ENCODE results near the gene CARM1. TPM values are rescaled to one million over a fixed set of nuclear protein-coding genes. Genes with fewer than 3 reads are reported as not detected.

CARM1 gene
- total RNA-seq, 1 experiment from 2014 or later: 24.2 TPM

- no peaks in the 10 kb centered on the region for H3K9me3 ChIP-seq (replicated peaks)
- no peak overlapping the region for H3K27ac ChIP-seq
- no peaks in the 10 kb centered on the region for H3K27me3 ChIP-seq (replicated peaks)
- no peak overlapping the region for H3K4me3 ChIP-seq
- peaks cover 70% of the 10 kb centered on the region for H3K36me3 ChIP-seq
- DNase-seq (ENCODE audit: low read depth in 1 of 2, low spot score in 2 of 2): no peak
- peaks cover 11% of the 10 kb centered on the region for H3K4me1 ChIP-seq (replicated peaks)
Measured at GRCh38 chr19:10918359-10918758, 47.0 kb downstream of the CARM1 start.

GRCh38 chr19:10919352-10920287 is 48.3 kb downstream of the CARM1 start:
- Histone ChIP-seq H3K27me3 (replicated peaks) (no peaks in the 10 kb centered on the region), H3K27ac (no peak overlapping the region), H3K9me3 (replicated peaks) (no peaks in the 10 kb centered on the region), H3K4me3 (no peak overlapping the region), H3K4me1 (replicated peaks) (peaks cover 11% of the 10 kb centered on the region), H3K36me3 (peaks cover 70% of the 10 kb centered on the region)
- DNase-seq (ENCODE audit: low read depth in 1 of 2, low spot score in 2 of 2): no peak

GRCh38 chr19:10920288-10920655 is 48.9 kb downstream of the CARM1 start:
- Histone ChIP-seq H3K36me3 (peaks cover 72% of the 10 kb centered on the region), H3K27me3 (replicated peaks) (no peaks in the 10 kb centered on the region), H3K4me3 (no peak overlapping the region), H3K4me1 (replicated peaks) (peaks cover 7% of the 10 kb centered on the region), H3K27ac (no peak overlapping the region), H3K9me3 (replicated peaks) (no peaks in the 10 kb centered on the region)
- no peak for DNase-seq (ENCODE audit: low read depth in 1 of 2, low spot score in 2 of 2)

- no peak for DNase-seq (ENCODE audit: low read depth in 1 of 2, low spot score in 2 of 2)
- no peaks in the 10 kb centered on the region for H3K27me3 ChIP-seq (replicated peaks)
- peaks cover 73% of the 10 kb centered on the region for H3K36me3 ChIP-seq
- H3K9me3 ChIP-seq (replicated peaks): no peaks in the 10 kb centered on the region
- peaks cover 2% of the 10 kb centered on the region for H3K4me1 ChIP-seq (replicated peaks)
- H3K27ac ChIP-seq: no peak overlapping the region
- no peak overlapping the region for H3K4me3 ChIP-seq
Measured at GRCh38 chr19:10920781-10921180, 49.4 kb downstream of the CARM1 start.

- no peaks in the 10 kb centered on the region for H3K27me3 ChIP-seq (replicated peaks)
- peaks cover 72% of the 10 kb centered on the region for H3K36me3 ChIP-seq
- no peak overlapping the region for H3K27ac ChIP-seq
- no peaks in the 10 kb centered on the region for H3K4me1 ChIP-seq (replicated peaks)
- no peak overlapping the region for H3K4me3 ChIP-seq
- no peaks in the 10 kb centered on the region for H3K9me3 ChIP-seq (replicated peaks)
- DNase-seq (ENCODE audit: low read depth in 1 of 2, low spot score in 2 of 2): peak in 1 of 2 experiments; percentile 50
Measured at GRCh38 chr19:10921199-10921909, 50.0 kb downstream of the CARM1 start.

DNA sequence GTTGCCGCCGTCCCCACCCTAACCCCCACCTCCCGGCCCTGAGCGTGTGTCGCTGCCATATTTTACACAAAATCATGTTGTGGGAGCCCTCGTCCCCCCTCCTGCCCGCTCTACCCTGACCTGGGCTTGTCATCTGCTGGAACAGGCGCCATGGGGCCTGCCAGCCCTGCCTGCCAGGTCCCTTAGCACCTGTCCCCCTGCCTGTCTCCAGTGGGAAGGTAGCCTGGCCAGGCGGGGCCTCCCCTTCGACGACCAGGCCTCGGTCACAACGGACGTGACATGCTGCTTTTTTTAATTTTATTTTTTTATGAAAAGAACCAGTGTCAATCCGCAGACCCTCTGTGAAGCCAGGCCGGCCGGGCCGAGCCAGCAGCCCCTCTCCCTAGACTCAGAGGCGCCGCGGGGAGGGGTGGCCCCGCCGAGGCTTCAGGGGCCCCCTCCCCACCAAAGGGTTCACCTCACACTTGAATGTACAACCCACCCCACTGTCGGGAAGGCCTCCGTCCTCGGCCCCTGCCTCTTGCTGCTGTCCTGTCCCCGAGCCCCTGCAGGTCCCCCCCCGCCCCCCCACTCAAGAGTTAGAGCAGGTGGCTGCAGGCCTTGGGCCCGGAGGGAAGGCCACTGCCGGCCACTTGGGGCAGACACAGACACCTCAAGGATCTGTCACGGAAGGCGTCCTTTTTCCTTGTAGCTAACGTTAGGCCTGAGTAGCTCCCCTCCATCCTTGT is 50.7 kb downstream of the CARM1 start:
- Histone ChIP-seq H3K4me1 (replicated peaks) (no peaks in the 10 kb centered on the region), H3K9me3 (replicated peaks) (no peaks in the 10 kb centered on the region), H3K27me3 (replicated peaks) (no peaks in the 10 kb centered on the region), H3K4me3 (no peak overlapping the region), H3K36me3 (peaks cover 73% of the 10 kb centered on the region), H3K27ac (no peak overlapping the region)
- DNase-seq (ENCODE audit: low read depth in 1 of 2, low spot score in 2 of 2): no peak

DNA sequence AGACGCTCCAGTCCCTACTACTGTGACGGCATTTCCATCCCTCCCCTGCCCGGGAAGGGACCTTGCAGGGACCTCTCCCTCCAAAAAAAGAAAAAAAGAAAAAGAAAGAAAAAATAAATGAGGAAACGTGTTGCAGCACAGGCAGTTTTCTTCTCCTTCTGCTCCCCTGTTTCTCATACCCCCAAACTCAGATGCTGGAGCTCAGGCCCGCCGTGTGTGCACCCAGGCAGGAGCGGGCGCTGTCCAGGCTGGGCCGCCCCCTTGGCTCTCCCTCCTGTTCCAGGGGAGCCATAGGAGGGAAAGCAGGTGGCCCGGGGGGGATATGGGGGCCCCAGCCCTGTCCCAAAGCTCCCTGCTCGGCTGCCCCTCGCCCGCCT is 51.3 kb downstream of the CARM1 start:
- no peak overlapping the region for H3K4me3 ChIP-seq
- H3K27ac ChIP-seq: no peak overlapping the region
- peaks cover 4% of the 10 kb centered on the region for H3K4me1 ChIP-seq (replicated peaks)
- no peaks in the 10 kb centered on the region for H3K27me3 ChIP-seq (replicated peaks)
- peaks cover 78% of the 10 kb centered on the region for H3K36me3 ChIP-seq
- H3K9me3 ChIP-seq (replicated peaks): no peaks in the 10 kb centered on the region
- no peak for DNase-seq (ENCODE audit: low read depth in 1 of 2, low spot score in 2 of 2)

DNA sequence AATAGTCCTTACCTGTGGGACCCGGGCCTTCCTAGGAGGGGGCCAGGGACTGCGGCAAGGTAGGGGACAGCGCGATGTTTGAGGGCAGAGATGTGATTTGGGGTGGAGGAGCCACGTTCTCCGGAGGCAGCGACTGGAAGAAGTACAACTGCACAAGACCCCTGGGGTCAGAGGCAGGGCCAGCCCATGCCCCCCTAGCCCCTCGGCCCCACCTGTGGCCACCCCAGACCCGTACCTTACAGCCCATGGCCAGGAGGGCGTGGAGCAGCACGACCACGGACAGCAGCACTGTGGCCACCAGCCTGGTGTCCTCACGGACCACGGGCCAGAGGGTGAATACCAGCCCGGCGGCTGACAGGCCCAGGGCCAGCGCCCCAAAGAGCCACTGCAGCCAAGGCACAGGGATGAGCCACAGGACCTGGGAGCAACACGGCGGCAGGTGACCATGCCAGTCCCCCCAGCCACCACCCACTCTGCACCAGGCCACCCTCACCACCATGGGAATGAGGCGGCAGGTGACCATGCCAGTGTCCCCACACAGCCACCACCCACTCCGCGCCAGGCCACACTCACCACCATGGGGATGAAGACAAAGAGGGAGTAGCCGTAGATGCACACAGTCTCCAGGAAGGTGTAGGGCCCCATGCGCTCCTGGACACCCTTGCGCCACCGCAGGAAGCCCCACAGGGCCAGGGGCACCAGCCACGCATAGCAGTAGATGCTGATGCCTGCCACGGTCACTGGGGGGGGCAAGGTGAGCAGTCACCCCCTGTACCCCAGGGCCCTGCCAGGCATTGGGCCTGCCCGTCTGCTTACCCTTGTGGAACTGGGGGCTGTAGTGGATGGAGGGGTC is 52.1 kb downstream of the CARM1 start:
- no peaks in the 10 kb centered on the region for H3K9me3 ChIP-seq (replicated peaks)
- H3K27me3 ChIP-seq (replicated peaks): no peaks in the 10 kb centered on the region
- no peak for DNase-seq (ENCODE audit: low read depth in 1 of 2, low spot score in 2 of 2)
- H3K4me3 ChIP-seq: no peak overlapping the region
- peaks cover 8% of the 10 kb centered on the region for H3K4me1 ChIP-seq (replicated peaks)
- peaks cover 73% of the 10 kb centered on the region for H3K36me3 ChIP-seq
- H3K27ac ChIP-seq: no peak overlapping the region

DNA sequence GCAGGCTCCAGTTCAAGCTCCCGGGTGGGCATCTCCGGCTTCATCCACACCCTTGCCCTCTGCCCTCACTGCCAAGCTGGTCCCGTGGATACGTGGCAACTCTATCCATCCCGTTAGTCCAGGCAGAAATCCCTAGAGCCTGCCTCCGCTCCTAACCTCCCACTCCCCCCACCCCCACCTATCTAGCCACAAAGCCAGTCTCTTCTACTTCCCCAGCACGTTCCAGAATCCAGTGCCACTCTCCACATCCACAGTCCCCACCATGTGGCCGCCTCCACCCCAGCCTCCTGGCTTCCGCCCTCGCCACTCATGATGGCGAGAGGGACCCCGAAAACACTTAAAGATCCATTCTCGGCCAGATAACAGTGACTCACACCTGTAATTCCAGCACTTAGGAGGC is 53.2 kb downstream of the CARM1 start:
- H3K9me3 ChIP-seq (replicated peaks): no peaks in the 10 kb centered on the region
- H3K27me3 ChIP-seq (replicated peaks): no peaks in the 10 kb centered on the region
- peaks cover 11% of the 10 kb centered on the region for H3K4me1 ChIP-seq (replicated peaks)
- no peak overlapping the region for H3K27ac ChIP-seq
- H3K36me3 ChIP-seq: peaks cover 73% of the 10 kb centered on the region
- DNase-seq (ENCODE audit: low read depth in 1 of 2, low spot score in 2 of 2): no peak
- no peak overlapping the region for H3K4me3 ChIP-seq

DNA sequence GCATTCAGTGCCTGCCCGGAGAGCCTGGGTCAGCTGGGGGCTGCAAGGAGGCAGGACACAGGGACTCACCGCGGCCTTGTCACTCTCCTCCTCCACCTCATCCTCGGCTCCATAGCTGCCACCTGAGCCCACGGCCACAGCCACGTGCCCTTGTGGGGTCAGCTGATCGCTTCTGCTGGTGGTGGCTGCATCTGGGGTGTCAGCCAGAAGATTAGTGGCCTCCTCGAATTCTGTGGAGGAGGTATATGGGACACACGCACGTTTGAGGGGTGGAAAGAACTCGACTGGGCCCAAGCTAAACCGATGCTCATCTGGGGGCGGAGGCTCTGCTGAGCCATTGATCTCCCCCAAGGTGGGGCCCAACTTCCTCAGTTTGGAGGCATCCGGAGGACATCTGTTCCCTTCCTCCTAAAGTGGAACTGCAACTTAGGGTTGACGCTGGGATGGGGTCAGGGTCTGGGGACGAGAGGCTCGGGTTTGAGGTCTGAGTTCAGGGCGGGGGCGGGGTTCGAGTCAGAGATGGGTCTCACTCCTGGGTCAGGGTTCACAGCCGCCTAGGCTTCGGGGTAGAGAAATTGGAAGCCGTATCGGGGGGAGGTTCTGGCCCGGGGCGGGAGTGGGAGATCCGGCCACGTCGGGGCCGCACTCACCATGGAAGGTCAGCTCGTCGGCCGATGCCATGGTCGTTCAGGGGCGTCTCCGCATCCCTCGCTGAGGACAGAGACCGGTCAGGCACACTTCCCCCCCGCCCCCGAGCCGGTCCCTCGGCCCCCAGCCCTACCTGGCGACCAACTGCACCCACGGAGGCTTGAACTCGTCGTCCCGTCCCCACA is 56.6 kb downstream of the CARM1 start:
- Histone ChIP-seq H3K27me3 (replicated peaks) (no peaks in the 10 kb centered on the region), H3K9me3 (replicated peaks) (no peaks in the 10 kb centered on the region), H3K36me3 (peaks cover 69% of the 10 kb centered on the region), H3K27ac (peak overlapping the region; percentile 44), H3K4me3 (peak overlapping the region; percentile 85), H3K4me1 (replicated peaks) (peaks cover 15% of the 10 kb centered on the region)
- DNase-seq (ENCODE audit: low read depth in 1 of 2, low spot score in 2 of 2): no peak

GRCh38 chr19:10928563-10929401 is 57.4 kb downstream of the CARM1 start, which contains the start of the genes TIMM29 and YIPF2:
TIMM29 (plus strand) TSS chr19:10928811; CDS start chr19:10928823, 12 bp downstream.
YIPF2 (minus strand) TSS chr19:10928639; CDS start chr19:10928410, 229 bp downstream.
- peaks cover 66% of the 10 kb centered on the region for H3K36me3 ChIP-seq

More at GRCh38 chr19:10928563-10929401, 57.4 kb downstream of the CARM1 start, which contains the start of the genes TIMM29 and YIPF2:
- H3K4me3 ChIP-seq: peak within 1 kb of the TSS; percentile 85
- peak within 1 kb of the TSS; percentile 44 for H3K27ac ChIP-seq
- H3K27me3 ChIP-seq (replicated peaks): no peaks in the 10 kb centered on the region
- no peaks in the 10 kb centered on the region for H3K9me3 ChIP-seq (replicated peaks)
- H3K4me1 ChIP-seq (replicated peaks): peaks cover 15% of the 10 kb centered on the region
- peak; percentile 95 to 98 for DNase-seq (ENCODE audit: low read depth in 1 of 2, low spot score in 2 of 2)

All from SJSA1 (cell line).